ENCODE results near the gene TLR1. TPM values are rescaled to one million over a fixed set of nuclear protein-coding genes. Genes with fewer than 3 reads are reported as not detected.
"Not testable (repeated sequence)": the region's sequence is repeated elsewhere in the genome, so short reads cannot be mapped to it uniquely, and the experiment has no call there.

The TLR1 gene
- total RNA-seq, 1 experiment from 2014 or later: 2.2 TPM

DNA sequence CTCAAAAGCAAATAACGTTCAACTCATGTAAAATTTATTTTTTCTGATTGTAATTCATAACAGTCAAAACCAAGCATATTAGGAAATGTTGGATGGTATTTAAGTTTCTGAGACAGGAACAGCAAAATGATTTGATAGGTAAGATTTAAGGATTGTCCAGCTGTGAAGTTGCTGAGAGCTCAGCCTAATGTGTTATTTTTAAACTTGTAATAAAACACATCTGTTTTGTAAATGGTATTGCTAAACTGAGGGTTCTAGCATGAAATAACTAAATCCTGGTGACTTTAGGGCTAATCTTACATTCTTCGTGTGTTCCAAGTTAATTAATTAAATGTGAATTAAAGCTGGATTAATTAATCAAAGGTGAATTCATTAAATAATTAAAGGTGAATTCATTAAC, 35.1 kb downstream of the TLR1 start:
- Mint-ChIP-seq H3K9me3 (ENCODE audit: unreplicated experiment) (no peaks in the 10 kb centered on the region), H3K27me3 (ENCODE audit: insufficient read depth, unreplicated experiment) (no peaks in the 10 kb centered on the region), H3K27ac (ENCODE audit: low read depth, unreplicated experiment) (no peak overlapping the region), H3K36me3 (ENCODE audit: insufficient read depth, unreplicated experiment) (no peaks in the 10 kb centered on the region), H3K4me1 (ENCODE audit: insufficient read depth, unreplicated experiment) (peaks cover 4% of the 10 kb centered on the region), H3K4me3 (ENCODE audit: unreplicated experiment) (no peak overlapping the region)
- CTCF ChIA-PET: interaction anchor here (4.0 to 6.8 kb wide), 2 partner anchors 10 to 13 kb away, joined by 32 to 70 read pairs; partner anchors contain the start of gene TLR10
- TF ChIP-seq, protein P1, sequence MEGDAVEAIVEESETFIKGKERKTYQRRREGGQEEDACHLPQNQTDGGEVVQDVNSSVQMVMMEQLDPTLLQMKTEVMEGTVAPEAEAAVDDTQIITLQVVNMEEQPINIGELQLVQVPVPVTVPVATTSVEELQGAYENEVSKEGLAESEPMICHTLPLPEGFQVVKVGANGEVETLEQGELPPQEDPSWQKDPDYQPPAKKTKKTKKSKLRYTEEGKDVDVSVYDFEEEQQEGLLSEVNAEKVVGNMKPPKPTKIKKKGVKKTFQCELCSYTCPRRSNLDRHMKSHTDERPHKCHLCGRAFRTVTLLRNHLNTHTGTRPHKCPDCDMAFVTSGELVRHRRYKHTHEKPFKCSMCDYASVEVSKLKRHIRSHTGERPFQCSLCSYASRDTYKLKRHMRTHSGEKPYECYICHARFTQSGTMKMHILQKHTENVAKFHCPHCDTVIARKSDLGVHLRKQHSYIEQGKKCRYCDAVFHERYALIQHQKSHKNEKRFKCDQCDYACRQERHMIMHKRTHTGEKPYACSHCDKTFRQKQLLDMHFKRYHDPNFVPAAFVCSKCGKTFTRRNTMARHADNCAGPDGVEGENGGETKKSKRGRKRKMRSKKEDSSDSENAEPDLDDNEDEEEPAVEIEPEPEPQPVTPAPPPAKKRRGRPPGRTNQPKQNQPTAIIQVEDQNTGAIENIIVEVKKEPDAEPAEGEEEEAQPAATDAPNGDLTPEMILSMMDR (IDR thresholded peaks at IDR 0.05; ENCODE audit: unreplicated experiment): no peak
- intact Hi-C loops (cut with micrococcal nuclease): no loop called here
- no peak for DNase-seq (ENCODE audit: unreplicated experiment)
- POLR2A ChIA-PET: no interaction called here
- BruUV-seq (replicated peaks): no TSS peak

DNA sequence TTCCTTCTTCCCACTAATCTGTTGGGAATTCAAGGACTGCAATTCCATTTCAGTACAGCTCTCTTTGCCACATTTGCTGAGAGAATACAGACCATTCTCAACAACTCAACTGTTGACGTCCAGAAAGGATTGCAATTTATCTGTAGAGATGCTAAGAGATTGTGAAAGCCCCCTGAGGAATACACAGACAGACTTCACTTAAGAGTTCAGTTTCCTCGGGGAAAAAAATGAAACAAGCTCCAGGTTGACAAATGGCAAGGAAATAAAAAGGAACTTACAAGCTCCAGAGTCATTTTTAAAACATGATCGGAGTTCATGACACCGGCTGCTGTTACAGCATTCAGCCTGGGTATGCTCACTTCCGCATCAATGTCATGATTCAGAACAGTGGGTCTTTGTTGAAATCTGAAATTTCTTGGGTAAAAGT, 35.6 kb downstream of the TLR1 start:
- CTCF ChIA-PET: interaction anchor here (0.7 to 6.8 kb wide), 4 partner anchors 9 to 71 kb away, joined by 4 to 70 read pairs (median 18); partner anchors contain the start of genes TLR1 and TLR10
- no peaks in the 10 kb centered on the region for H3K4me1 Mint-ChIP-seq (ENCODE audit: insufficient read depth, unreplicated experiment)

DNA sequence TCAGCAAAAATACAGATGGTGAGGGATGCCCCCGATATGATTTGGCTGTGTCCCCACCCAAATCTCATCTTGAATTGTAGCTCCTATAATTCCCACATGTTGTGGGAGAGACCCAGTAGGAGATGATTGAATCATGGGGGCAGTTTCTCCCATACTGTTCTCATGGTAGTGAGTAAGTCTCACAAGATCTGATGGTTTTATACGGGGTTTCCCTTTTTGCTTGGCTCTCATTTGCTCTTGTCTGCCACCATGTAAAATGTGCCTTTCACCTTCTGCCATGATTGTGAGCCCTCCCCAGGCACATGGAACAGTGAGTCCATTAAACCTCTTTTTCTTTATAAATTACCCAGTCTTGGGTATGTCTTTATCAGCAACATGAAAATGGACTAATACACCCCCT, 37.7 kb downstream of the TLR1 start:
- H3K27me3 Mint-ChIP-seq (ENCODE audit: insufficient read depth, unreplicated experiment); H3K4me1 Mint-ChIP-seq (ENCODE audit: insufficient read depth, unreplicated experiment); DNase-seq (ENCODE audit: unreplicated experiment); H3K27ac Mint-ChIP-seq (ENCODE audit: low read depth, unreplicated experiment); POLR2A ChIA-PET; intact Hi-C loops (cut with micrococcal nuclease); H3K9me3 Mint-ChIP-seq (ENCODE audit: unreplicated experiment); BruUV-seq (replicated peaks); H3K4me3 Mint-ChIP-seq (ENCODE audit: unreplicated experiment); H3K36me3 Mint-ChIP-seq (ENCODE audit: insufficient read depth, unreplicated experiment): not testable (repeated sequence)
- CTCF ChIA-PET: interaction anchor here (0.6 to 11.8 kb wide), 3 partner anchors 11 to 94 kb away, joined by 3 to 268 read pairs (median 10); partner anchors contain the start of gene TLR10

More for the DNA sequence above, 35.6 kb downstream of the TLR1 start:
- H3K4me3 Mint-ChIP-seq (ENCODE audit: unreplicated experiment): no peak overlapping the region
- intact Hi-C loops (cut with micrococcal nuclease): no loop called here
- no TSS peak for BruUV-seq (replicated peaks)
- no peak overlapping the region for H3K27ac Mint-ChIP-seq (ENCODE audit: low read depth, unreplicated experiment)
- no peaks in the 10 kb centered on the region for H3K9me3 Mint-ChIP-seq (ENCODE audit: unreplicated experiment)
- TF ChIP-seq, protein P1 (IDR thresholded peaks at IDR 0.05; ENCODE audit: unreplicated experiment): no peak
- POLR2A ChIA-PET: interaction anchor here (0.9 kb wide), 1 partner anchor 87 kb away, joined by 3 read pairs; no protein-coding TSS in a partner anchor
- no peaks in the 10 kb centered on the region for H3K27me3 Mint-ChIP-seq (ENCODE audit: insufficient read depth, unreplicated experiment)
- no peaks in the 10 kb centered on the region for H3K36me3 Mint-ChIP-seq (ENCODE audit: insufficient read depth, unreplicated experiment)
- DNase-seq (ENCODE audit: unreplicated experiment): no peak

DNA sequence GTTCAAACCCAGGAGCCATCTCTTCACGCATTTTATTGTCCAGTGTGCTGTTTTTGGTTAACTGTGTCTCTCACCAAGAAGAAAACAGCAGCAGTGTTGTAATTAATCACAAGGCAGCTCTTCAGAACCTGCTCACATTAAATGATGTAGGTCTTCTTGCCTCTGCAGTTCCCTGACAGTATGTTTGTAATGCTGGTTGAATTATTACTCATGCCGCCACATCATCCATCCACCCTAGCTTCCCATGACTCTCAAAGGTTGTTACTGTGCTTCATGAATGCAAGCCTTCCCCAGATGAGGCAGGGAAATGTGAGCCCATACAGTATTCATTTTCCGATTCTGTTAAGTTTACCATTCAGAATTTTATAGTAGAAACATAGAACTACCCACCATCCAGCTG, 39.2 kb downstream of the TLR1 start:
- DNase-seq (ENCODE audit: unreplicated experiment): no peak
- H3K9me3 Mint-ChIP-seq (ENCODE audit: unreplicated experiment): no peaks in the 10 kb centered on the region
- H3K36me3 Mint-ChIP-seq (ENCODE audit: insufficient read depth, unreplicated experiment): no peaks in the 10 kb centered on the region
- no peak overlapping the region for H3K27ac Mint-ChIP-seq (ENCODE audit: low read depth, unreplicated experiment)
- CTCF ChIA-PET: interaction anchor here (0.6 to 11.8 kb wide), 9 partner anchors 9 to 571 kb away, joined by 3 to 268 read pairs (median 4); partner anchors contain the start of gene TLR10
- TF ChIP-seq, protein P1 (IDR thresholded peaks at IDR 0.05; ENCODE audit: unreplicated experiment): no peak
- H3K27me3 Mint-ChIP-seq (ENCODE audit: insufficient read depth, unreplicated experiment): no peaks in the 10 kb centered on the region
- intact Hi-C loops (cut with micrococcal nuclease): no loop called here
- no TSS peak for BruUV-seq (replicated peaks)
- no peak overlapping the region for H3K4me3 Mint-ChIP-seq (ENCODE audit: unreplicated experiment)
- H3K4me1 Mint-ChIP-seq (ENCODE audit: insufficient read depth, unreplicated experiment): no peaks in the 10 kb centered on the region
- POLR2A ChIA-PET: interaction anchor here (0.6 to 1.9 kb wide), 4 partner anchors 8 to 90 kb away, joined by 3 to 6 read pairs (median 4); partner anchors contain the start of genes TLR1 and TLR6

Measured in MCF 10A (cell line).